PC-3 (cell line): ENCODE data around the gene CCER1. TPM values are rescaled to one million over a fixed set of nuclear protein-coding genes. Genes with fewer than 3 reads are reported as not detected.

Experiments
- ATAC-seq: fragments of 200-7000 bp; cut with Tn5 transposase; 2 replicates; pipeline ENCODE4 v1.9.1; 2020; ENCODE audit warnings: mild to moderate bottlenecking, moderate library complexity
- BruUV-seq: library from RNA; stranded (reverse); fragments of 400-500 nt; replicated peaks from 2 replicates; lab custom pipeline; 2021; lab: Mats Ljungman, UMichigan
- CTCF ChIA-PET: fragments of 300-600 bp; sonication (Branson Sonifier 250); formaldehyde crosslinking; loops from one replicate; lab custom pipeline; 2022; ENCODE audit warnings: antibody characterized with exemption; lab: Charles Lee
- POLR2A ChIA-PET: fragments of 300-600 bp; sonication (Branson Sonifier 250); formaldehyde crosslinking; loops from one replicate; lab custom pipeline; 2022; ENCODE audit warnings: antibody characterized with exemption; ENCODE audit not compliant: unreplicated experiment; lab: Charles Lee
- DNase-seq: peaks from one replicate; pipeline ENCODE4 v3.0.0-alpha.2; 2015
- H2AFZ ChIP-seq: fragments of 300-600 bp; sonication (generic); 2 replicates; pipeline ENCODE4 v1.6.0; 2016; ENCODE audit warnings: antibody characterized with exemption, low read length
- H3F3A ChIP-seq: fragments of 300-600 bp; sonication (generic); one replicate; pipeline ENCODE4 v1.6.0; 2017; ENCODE audit warnings: antibody characterized with exemption, low read length, control low read depth, mild to moderate bottlenecking; ENCODE audit not compliant: unreplicated experiment
- H3K27ac ChIP-seq: fragments of 300-600 bp; sonication (generic); 2 replicates; pipeline ENCODE4 v1.5.1; 2016; ENCODE audit warnings: mild to moderate bottlenecking, low read length
- H3K27me3 ChIP-seq: fragments of 300-600 bp; sonication (generic); 2 replicates; pipeline ENCODE4 v1.6.1; 2016; ENCODE audit warnings: low read length, mixed read lengths
- H3K36me3 ChIP-seq: fragments of 300-600 bp; sonication (generic); 2 replicates; pipeline ENCODE4 v1.6.1; 2016; ENCODE audit warnings: low read depth, mixed run types, low read length, mixed read lengths
- H3K4me1 ChIP-seq: fragments of 300-600 bp; sonication (generic); 2 replicates; pipeline ENCODE4 v1.5.1; 2016; ENCODE audit warnings: low read length; ENCODE audit not compliant: insufficient read depth
- H3K4me2 ChIP-seq: fragments of 300-600 bp; sonication (generic); 2 replicates; pipeline ENCODE4 v1.6.0; 2016; ENCODE audit warnings: low read length
- H3K4me3 ChIP-seq: fragments of 300-600 bp; sonication (generic); 2 replicates; pipeline ENCODE4 v1.5.1; 2016; ENCODE audit warnings: mild to moderate bottlenecking, low read length, mixed read lengths
- H3K79me2 ChIP-seq: fragments of 300-600 bp; sonication (generic); 2 replicates; pipeline ENCODE4 v1.6.1; 2017; ENCODE audit warnings: low read length, mixed read lengths
- H3K9ac ChIP-seq: fragments of 300-600 bp; sonication (generic); 2 replicates; pipeline ENCODE4 v1.6.0; 2016; ENCODE audit warnings: mild to moderate bottlenecking, low read length
- H3K9me2 ChIP-seq: fragments of 300-600 bp; sonication (generic); replicated peaks from 2 replicates; pipeline ENCODE4 v1.6.1; 2016; ENCODE audit warnings: mixed run types, low read length, mixed read lengths
- H3K9me3 ChIP-seq: fragments of 300-600 bp; sonication (generic); 2 replicates; pipeline ENCODE4 v1.6.1; 2016; ENCODE audit warnings: low read length, mixed read lengths
- H4K20me1 ChIP-seq: fragments of 300-600 bp; sonication (generic); 2 replicates; pipeline ENCODE4 v1.6.1; 2016; ENCODE audit warnings: low read length, mixed read lengths
- CTCF ChIP-seq: fragments of 300-600 bp; sonication (generic); conservative IDR thresholded peaks from 2 replicates; pipeline ENCODE4 v1.5.1; 2017; ENCODE audit warnings: antibody characterized with exemption, low read depth, mild to moderate bottlenecking, low read length
- EZH2 ChIP-seq: fragments of 300-600 bp; sonication (generic); IDR thresholded peaks from one replicate; pipeline ENCODE4 v1.6.1; 2017; ENCODE audit warnings: antibody characterized with exemption, mild to moderate bottlenecking, low read length; ENCODE audit not compliant: unreplicated experiment
- EZH2phosphoT487 ChIP-seq: fragments of 300-600 bp; sonication (generic); IDR thresholded peaks from 2 replicates; pipeline ENCODE4 v1.6.1; 2018; ENCODE audit warnings: mild to moderate bottlenecking, antibody characterized with exemption, low read length, borderline replicate concordance
- intact Hi-C: fragments of 100-400 bp; cut with micrococcal nuclease; formaldehyde crosslinking; loops from 2 replicates; pipeline ENCODE4 v1.9.0; 2023
- total RNA-seq: library from RNA; depleted of rRNA; stranded (reverse); fragments of >200 nt; gene quantifications from 2 replicates; pipeline ENCODE4 v1.2.3, GENCODE V29; 2014

The CCER1 gene
- total RNA-seq, 1 experiment from 2014 or later = not detected

- no peak overlapping the region for H3K4me3 ChIP-seq
- CTCF ChIA-PET = interaction anchor here (0.7 kb wide), 1 partner anchor 19 kb away, joined by 3 read pairs; no protein-coding TSS in a partner anchor
These were observed 33.4 kb downstream of the CCER1 start for GRCh38 chr12:90921536-90921935.

GRCh38 chr12:90920222-90920621, 34.8 kb downstream of the CCER1 start:
- TF ChIP-seq EZH2phosphoT487 (no peak), EZH2 (no peak), CTCF (no peak)
- H3K79me2 ChIP-seq = no peaks in the 10 kb centered on the region
- no peak for ATAC-seq
- peaks cover 14% of the 10 kb centered on the region for H3K4me1 ChIP-seq
- intact Hi-C loops = no loop called here
- H4K20me1 ChIP-seq = no peaks in the 10 kb centered on the region
- H3K36me3 ChIP-seq = no peaks in the 10 kb centered on the region
- H3K27ac ChIP-seq = no peak overlapping the region
- no peak overlapping the region for H3K4me2 ChIP-seq
- H3K9ac ChIP-seq = no peak overlapping the region
- no peak overlapping the region for H2AFZ ChIP-seq
- BruUV-seq = no TSS peak
- H3K9me3 ChIP-seq = no peaks in the 10 kb centered on the region
- CTCF ChIA-PET = no interaction called here
- no peaks in the 10 kb centered on the region for H3F3A ChIP-seq
- H3K4me3 ChIP-seq = no peak overlapping the region
- H3K9me2 ChIP-seq = no peaks in the 10 kb centered on the region
- POLR2A ChIA-PET = no interaction called here
- DNase-seq = no peak
- H3K27me3 ChIP-seq = no peaks in the 10 kb centered on the region

More at GRCh38 chr12:90921536-90921935, 33.4 kb downstream of the CCER1 start:
- no peaks in the 10 kb centered on the region for H3K79me2 ChIP-seq
- TF ChIP-seq CTCF (no peak), EZH2 (no peak), EZH2phosphoT487 (no peak)
- H3K36me3 ChIP-seq = no peaks in the 10 kb centered on the region
- H2AFZ ChIP-seq = no peak overlapping the region
- POLR2A ChIA-PET = interaction anchor here (0.7 kb wide), 1 partner anchor 30 kb away, joined by 10 read pairs; no protein-coding TSS in a partner anchor
- peak overlapping the region; percentile 17 for H3K4me2 ChIP-seq
- H3K27me3 ChIP-seq = no peaks in the 10 kb centered on the region
- H3F3A ChIP-seq = no peaks in the 10 kb centered on the region
- peak overlapping the region; percentile 7; the same call in 1 of the 2 replicates for H3K9ac ChIP-seq
- H4K20me1 ChIP-seq = no peaks in the 10 kb centered on the region
- BruUV-seq = no TSS peak
- no peaks in the 10 kb centered on the region for H3K9me2 ChIP-seq
- H3K9me3 ChIP-seq = no peaks in the 10 kb centered on the region
- peak; percentile 32; the same call in 1 of the 2 replicates for ATAC-seq
- intact Hi-C loops = no loop called here
- DNase-seq = no peak
- peaks cover 14% of the 10 kb centered on the region for H3K4me1 ChIP-seq
- H3K27ac ChIP-seq = peak overlapping the region; percentile 39

GRCh38 chr12:90917431-90917830, 37.5 kb downstream of the CCER1 start:
- DNase-seq (no peak), ATAC-seq (no peak)
- Histone ChIP-seq H4K20me1 (no peaks in the 10 kb centered on the region), H3K27me3 (no peaks in the 10 kb centered on the region), H3K4me2 (no peak overlapping the region), H3K4me1 (peaks cover 12% of the 10 kb centered on the region), H3K36me3 (no peaks in the 10 kb centered on the region), H3K27ac (no peak overlapping the region), H3K79me2 (no peaks in the 10 kb centered on the region), H3F3A (no peaks in the 10 kb centered on the region), H3K9me3 (no peaks in the 10 kb centered on the region), H2AFZ (no peak overlapping the region), H3K9ac (no peak overlapping the region), H3K4me3 (no peak overlapping the region), H3K9me2 (no peaks in the 10 kb centered on the region)
- BruUV-seq = no TSS peak
- TF ChIP-seq EZH2phosphoT487 = no peak
- TF ChIP-seq EZH2 = no peak
- TF ChIP-seq CTCF = no peak
- CTCF ChIA-PET = no interaction called here
- intact Hi-C loops = no loop called here
- POLR2A ChIA-PET = no interaction called here
